GM12874 (cell line): Measurements from ENCODE around the gene WDR53.

Source experiments
- TF ChIP-seq, protein P1 (sequence below): IDR thresholded peaks from 2 replicates; pipeline ENCODE4 v1.5.1; 2011; ENCODE audit warnings: low read depth, mild to moderate bottlenecking, control low read depth, low read length, moderate library complexity; ENCODE audit not compliant: insufficient read depth

WDR53 gene

DNA sequence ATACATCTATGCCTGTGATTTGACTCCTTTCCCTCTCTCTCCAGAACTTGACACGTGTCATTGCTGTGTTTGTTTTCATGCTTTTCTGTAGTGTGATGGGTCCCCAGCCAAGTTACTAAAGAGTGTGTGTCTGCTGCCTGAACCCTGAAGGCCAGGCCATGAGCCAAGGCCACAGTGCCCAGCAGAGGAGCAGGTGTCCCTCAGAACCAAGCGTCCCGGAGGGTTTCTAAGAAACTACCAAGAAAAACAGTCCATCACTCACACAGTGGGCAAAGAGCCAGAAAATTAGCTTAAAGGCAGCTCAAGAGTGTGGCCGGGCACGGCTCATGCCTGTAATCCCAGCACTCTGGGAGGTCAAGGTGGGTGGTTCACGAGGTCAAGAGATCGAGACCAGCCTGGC, 35.3 kb upstream of the WDR53 start:
- TF ChIP-seq, protein P1, sequence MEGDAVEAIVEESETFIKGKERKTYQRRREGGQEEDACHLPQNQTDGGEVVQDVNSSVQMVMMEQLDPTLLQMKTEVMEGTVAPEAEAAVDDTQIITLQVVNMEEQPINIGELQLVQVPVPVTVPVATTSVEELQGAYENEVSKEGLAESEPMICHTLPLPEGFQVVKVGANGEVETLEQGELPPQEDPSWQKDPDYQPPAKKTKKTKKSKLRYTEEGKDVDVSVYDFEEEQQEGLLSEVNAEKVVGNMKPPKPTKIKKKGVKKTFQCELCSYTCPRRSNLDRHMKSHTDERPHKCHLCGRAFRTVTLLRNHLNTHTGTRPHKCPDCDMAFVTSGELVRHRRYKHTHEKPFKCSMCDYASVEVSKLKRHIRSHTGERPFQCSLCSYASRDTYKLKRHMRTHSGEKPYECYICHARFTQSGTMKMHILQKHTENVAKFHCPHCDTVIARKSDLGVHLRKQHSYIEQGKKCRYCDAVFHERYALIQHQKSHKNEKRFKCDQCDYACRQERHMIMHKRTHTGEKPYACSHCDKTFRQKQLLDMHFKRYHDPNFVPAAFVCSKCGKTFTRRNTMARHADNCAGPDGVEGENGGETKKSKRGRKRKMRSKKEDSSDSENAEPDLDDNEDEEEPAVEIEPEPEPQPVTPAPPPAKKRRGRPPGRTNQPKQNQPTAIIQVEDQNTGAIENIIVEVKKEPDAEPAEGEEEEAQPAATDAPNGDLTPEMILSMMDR: no peak

DNA sequence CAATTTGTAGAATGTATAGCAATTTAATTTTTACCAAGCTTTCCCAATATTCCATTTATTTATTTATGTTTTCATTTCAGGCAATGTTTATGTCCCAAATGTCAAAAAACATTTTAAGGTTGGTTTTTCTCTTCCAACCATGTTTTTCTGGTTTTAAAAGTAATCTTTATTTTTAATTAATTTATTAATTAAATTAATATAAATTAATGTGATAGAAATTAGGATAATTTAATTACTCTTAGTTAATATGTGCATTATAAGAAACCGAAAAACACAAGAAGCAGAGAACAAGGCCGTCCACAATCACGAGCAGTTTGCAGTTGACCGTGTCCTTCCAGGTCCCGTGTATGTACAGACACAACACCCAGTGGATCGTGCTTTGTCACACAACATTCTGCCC, 34.3 kb upstream of the WDR53 start:
- TF ChIP-seq, protein P1: no peak

DNA sequence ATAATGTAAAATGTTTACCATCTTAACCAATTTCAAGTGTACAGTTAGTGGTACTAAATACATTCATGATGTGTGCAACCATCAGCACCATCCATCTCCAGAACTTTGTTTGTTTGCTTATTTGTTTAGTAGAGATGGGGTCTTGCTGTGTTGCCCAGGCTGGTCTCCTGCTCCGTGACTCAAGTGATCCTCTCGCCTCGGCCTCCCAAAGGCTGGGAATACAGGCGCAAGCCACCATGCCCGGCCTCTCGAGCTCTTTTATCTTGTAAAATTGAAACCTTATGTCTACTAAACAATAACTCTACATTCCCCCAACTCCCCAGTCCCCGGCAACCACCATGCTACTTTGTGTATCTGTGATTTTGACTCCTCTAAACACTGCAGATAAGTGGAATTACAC, 32.0 kb upstream of the WDR53 start:
- TF ChIP-seq, protein P1: no peak

DNA sequence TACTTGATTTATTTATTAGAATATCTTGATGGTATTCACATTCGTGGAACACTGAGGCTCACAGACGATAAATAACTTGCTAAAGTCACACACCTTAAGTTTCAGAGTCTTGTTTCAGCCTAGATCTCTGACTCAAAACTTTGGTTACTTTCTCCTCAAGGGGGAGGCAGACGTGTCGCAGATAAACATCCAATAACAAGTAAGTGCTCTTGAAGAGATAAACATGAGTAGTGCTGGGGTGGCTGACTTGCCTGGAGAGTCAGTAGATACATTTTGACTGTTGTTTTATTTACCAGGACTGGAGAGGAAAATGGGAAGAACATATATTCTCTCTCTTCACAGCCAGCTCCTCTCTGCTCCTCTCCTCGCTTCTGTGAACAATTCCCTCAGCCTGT, 31.4 kb upstream of the WDR53 start:
- TF ChIP-seq, protein P1: no peak

DNA sequence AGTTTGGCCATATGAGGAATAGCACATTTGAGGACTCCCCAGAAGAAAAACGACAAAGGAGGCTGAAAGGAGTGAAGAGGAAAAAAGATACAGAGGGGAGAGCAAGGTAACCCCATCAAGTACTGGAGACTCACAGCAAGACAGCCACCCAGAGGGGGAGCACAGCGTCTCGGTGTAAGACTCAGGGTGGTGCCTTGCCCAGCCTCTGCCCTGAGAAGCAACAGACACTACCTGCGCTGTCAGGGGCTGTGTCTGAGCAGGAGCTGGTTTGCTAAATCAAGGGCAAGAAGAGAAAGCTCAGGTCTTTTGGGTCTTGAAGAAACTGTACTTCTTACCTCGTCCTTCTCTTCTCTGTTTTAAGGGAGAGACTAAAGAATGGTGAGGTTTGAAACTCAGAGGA, 28.0 kb upstream of the WDR53 start:
- TF ChIP-seq, protein P1: no peak

DNA sequence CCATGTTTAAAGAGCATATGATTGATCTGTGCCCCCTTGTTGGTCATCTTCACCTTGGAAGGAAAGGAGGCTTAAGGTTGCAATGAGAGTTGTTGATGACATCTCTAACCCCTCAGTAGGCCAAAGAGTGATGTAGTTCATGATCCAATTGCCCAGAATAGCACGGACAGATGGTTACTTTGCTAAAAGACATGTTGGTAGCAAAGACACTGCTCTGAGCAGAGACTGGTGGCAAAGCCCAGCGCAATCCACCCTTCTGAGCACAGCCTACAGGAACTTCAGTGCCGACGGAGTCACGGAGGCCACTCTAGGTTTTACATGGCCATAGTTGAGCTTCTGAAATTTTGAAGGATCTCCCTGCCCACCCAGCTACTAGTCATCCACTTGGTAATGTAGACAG, 21.9 kb upstream of the WDR53 start:
- TF ChIP-seq, protein P1: no peak

DNA sequence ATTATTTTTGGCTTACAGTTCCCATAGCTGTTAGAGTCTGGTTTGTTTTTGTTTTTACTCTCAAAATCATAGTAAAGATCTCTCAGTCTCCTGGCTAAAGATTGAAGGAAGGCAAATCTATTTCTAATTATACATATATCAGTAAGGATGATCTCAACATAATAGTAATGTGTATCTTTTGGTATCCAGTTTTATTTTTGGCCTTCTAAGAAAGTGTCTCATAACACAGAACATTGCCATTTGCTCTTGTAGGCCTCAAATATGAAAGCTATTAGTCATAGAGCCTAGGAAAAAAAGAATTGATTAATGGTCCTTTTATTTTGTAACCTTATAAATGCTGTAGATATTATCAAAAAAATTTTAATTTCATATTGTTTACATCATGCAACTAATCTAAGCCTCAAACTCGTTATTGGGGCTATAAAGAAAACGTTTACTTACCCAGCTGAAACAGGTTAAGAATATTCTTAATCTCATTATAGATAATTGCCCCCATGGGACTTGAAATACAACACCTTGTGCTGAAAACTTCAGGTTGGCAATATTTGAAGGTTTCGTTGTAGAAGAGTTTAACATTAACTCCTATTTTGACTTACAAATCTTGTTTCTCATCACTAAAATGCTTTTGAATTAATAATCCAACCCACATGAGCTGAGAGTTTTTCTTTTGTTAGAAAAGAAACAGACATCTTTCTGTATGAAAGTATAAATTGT, 16.8 kb upstream of the WDR53 start:
- TF ChIP-seq, protein P1: no peak
